Astrocyte of the spinal cord (primary cell): ENCODE results near the gene GALNTL6.

Experiments
- DNase-seq: peaks from one replicate; pipeline ENCODE4 v3.0.0; 2011; ENCODE audit warnings: low read depth, low spot score
- H3K4me3 ChIP-seq: 2 replicates; pipeline ENCODE4 v1.5.1; 2011; ENCODE audit warnings: low read depth, mild to moderate bottlenecking, low read length, moderate library complexity
- in situ Hi-C: cut with HindIII; loops from 2 replicates; pipeline ENCODE4 v1.10.0; 2017; ENCODE audit warnings: low sequenced_read_pairs
- TF ChIP-seq, protein P1 (sequence below): IDR thresholded peaks from 2 replicates; pipeline ENCODE4 v1.5.1; 2012; ENCODE audit warnings: low read depth, mild to moderate bottlenecking, low read length, inconsistent platforms

Gene GALNTL6

DNA sequence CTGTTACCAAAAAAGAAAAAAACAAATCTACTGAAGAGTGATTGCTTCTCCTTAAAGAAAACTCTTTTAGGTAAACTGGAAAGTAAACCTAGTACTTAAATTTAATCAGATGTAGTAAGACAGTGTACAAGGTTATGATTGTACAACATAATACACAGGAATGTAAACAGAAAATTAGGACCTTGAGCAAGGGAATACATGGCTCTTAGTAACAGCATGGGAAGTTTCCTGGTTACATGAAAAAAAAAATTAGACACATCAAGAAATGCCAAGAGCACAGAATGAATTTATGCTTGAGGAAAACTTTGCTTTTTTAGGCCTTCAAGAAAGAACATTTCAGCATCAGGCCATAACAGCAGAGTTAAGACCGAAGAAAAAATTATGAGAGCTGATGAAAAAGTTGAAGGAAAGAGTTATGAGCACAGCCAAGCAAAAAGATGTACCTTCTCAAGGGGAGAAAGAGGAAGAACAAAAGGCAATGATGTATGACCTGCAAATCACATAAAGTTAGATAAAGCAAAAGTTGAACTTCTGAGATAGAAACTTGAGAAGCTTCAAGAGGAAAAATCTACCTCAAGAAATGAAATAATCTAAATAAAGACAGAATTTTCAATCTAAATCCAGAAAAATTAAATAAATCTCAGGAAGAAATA, 311.6 kb downstream of the GALNTL6 start:
- TF ChIP-seq, protein P1, sequence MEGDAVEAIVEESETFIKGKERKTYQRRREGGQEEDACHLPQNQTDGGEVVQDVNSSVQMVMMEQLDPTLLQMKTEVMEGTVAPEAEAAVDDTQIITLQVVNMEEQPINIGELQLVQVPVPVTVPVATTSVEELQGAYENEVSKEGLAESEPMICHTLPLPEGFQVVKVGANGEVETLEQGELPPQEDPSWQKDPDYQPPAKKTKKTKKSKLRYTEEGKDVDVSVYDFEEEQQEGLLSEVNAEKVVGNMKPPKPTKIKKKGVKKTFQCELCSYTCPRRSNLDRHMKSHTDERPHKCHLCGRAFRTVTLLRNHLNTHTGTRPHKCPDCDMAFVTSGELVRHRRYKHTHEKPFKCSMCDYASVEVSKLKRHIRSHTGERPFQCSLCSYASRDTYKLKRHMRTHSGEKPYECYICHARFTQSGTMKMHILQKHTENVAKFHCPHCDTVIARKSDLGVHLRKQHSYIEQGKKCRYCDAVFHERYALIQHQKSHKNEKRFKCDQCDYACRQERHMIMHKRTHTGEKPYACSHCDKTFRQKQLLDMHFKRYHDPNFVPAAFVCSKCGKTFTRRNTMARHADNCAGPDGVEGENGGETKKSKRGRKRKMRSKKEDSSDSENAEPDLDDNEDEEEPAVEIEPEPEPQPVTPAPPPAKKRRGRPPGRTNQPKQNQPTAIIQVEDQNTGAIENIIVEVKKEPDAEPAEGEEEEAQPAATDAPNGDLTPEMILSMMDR = no peak
- no peak overlapping the region for H3K4me3 ChIP-seq
- DNase-seq = no peak
- in situ Hi-C loops = no loop called here

DNA sequence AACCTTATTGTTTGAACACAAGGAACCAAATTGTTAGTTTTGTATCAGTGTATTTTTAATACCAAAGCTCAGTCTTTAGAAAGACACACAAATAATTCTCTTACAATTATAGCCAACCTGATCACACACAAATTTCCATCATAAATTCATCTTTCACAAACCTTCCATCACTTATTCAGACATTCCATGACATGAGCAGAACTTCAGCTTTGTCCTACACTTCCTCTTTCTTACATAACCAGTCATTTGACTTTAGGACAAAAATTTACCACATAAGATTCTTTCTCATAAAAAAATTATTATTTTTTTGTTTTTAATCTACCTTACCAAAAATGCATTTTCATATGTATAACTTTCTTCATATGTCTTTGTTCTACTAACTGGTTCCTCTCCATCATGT, 312.2 kb downstream of the GALNTL6 start:
- TF ChIP-seq, protein P1 = no peak
- DNase-seq = no peak
- in situ Hi-C loops = no loop called here
- no peak overlapping the region for H3K4me3 ChIP-seq

DNA sequence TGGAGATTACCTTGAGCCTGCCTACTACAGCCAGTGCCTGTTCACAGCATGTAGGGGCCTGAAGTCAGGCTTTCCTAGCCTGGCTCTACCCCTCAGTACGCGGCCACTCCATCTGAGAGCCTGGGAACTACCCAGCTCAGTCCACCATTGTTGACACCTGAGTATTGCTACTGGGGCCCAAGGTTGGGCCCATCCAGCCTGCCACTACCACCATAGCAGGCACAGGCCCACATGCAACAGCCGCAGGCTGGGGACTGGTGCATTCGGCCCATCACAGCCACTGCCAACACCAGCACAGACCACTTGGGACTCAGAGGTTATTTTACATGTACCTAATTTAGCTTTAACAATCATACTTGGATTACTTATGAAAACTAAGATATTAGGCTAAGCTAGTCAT, 314.0 kb downstream of the GALNTL6 start:
- no peak for DNase-seq
- in situ Hi-C loops = no loop called here
- TF ChIP-seq, protein P1 = no peak
- no peak overlapping the region for H3K4me3 ChIP-seq

DNA sequence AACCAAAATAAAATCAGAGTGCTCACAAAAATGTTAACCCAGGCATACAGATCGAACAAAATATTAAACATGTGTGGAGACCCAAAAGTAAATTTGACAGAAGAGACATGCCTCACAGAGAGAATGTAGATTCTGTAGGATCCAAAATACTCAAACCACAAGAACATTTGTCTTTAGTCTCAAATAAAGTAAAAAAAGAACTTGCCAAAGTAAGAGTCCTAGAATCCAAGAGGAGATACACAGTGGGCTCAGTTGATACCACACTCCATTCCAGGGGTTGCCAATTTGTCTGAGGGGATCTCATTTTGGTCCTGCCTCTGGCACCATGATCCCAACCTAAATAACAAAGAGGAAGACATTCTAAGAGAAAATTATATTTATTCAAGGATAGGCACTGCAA, 316.4 kb downstream of the GALNTL6 start:
- no peak for DNase-seq
- in situ Hi-C loops = no loop called here
- TF ChIP-seq, protein P1 = no peak
- no peak overlapping the region for H3K4me3 ChIP-seq

DNA sequence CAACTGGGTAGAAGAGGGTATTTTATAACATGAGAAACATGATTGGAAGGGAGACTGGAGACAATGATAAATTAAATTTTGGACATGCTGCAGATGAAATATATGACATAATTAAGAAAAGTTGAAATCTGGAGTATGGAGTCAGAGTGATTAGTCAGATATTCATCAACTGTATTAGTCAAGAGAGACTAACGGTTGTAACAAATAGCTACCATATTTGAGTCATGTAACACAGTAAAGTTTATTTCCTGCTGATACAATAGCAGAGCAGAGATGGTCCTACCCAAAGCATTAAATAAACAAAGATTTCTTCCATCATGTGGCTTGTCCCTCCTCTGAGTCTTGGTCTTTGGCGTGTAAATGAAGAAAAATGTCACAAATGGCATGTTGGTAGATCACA, 321.3 kb downstream of the GALNTL6 start:
- H3K4me3 ChIP-seq = no peak overlapping the region
- in situ Hi-C loops = no loop called here
- no peak for DNase-seq
- TF ChIP-seq, protein P1 = no peak

DNA sequence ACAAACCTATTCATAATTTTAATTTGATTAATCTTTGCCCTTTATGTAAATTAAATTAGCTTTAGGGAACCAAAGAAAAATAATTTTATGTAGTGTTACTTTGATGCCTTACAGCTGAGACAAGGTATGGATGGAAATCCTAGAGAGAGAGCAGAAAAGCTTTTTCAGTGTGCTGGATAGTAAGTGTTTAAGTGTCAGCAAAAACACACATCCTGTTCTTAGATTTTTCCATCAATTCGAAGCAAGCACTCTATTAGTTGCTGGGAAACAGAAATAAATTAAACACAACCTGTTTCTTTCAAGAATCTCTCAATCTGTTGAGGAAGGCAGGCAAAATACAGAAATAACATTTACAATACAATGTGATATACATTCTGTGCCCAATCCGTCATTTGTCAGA, 327.8 kb downstream of the GALNTL6 start:
- TF ChIP-seq, protein P1 = no peak
- in situ Hi-C loops = no loop called here
- H3K4me3 ChIP-seq = no peak overlapping the region
- DNase-seq = no peak
